K562 (cell line): Measurements from ENCODE around the gene USP5. TPM values are rescaled to one million over a fixed set of nuclear protein-coding genes. Genes with fewer than 3 reads are reported as not detected.
A peak's percentile ranks its signal among the peaks of the same experiment; 100 is the strongest.

Experiments used
- ATAC-seq: fragments of 200-7000 bp; cut with Tn5 transposase; 3 replicates; pipeline ENCODE4 v1.9.1; 2020; ENCODE audit warnings: moderate library complexity
- BruUV-seq: library from RNA; stranded (reverse); fragments of 400-500 nt; replicated peaks from 2 replicates; lab custom pipeline; 2021; lab: Mats Ljungman, UMichigan
- CTCF ChIA-PET: fragments of 300-600 bp; formaldehyde crosslinking; extraction: SDS; loops from one replicate; lab custom pipeline; 2021; ENCODE audit warnings: low intra/inter-chr PET ratio; lab: Yijun Ruan, JAX
- POLR2A ChIA-PET: fragments of 300-600, 350-650 bp; sonication (Branson Sonifier 250); formaldehyde crosslinking; extraction: SDS; loops from one replicate; lab custom pipeline; 2021; ENCODE audit warnings: antibody characterized with exemption, inconsistent platforms; lab: Yijun Ruan, JAX
- DNase-seq, 4 experiments: peaks; one replicate each; pipeline versions ENCODE4 v3.0.0 to v3.0.0-alpha.2; 2011 to 2018; ENCODE audit warnings: low spot score in 3 of 4, mixed read lengths in 3 of 4; ENCODE audit errors: extremely low read depth in 1 of 4
- FAIRE-seq: peaks from 2 replicates; lab custom pipeline; 2011; peaks lifted over from hg19 to GRCh38; lab: Jason Lieb, UNC
- H2AFZ ChIP-seq: 2 replicates; pipeline ENCODE4 v1.6.0; 2011; ENCODE audit warnings: low read depth, low read length, control low read depth, inconsistent platforms
- H3K27ac ChIP-seq: fragments of 200-600 bp; 3 replicates; pipeline ENCODE4 v1.8.0; 2011; ENCODE audit warnings: low read depth, mild to moderate bottlenecking, control low read depth, inconsistent platforms, low read length, moderate library complexity, mixed read lengths; ENCODE audit errors: extremely low read depth
- H3K27me3 ChIP-seq, 2 experiments: fragments of 300-600 bp in 1 of 2; 2 replicates in 1 of 2; 3 replicates in 1 of 2; pipeline versions ENCODE4 v1.6.0 to v1.8.0; 2011; ENCODE audit warnings: inconsistent platforms in 2 of 2, low read length in 2 of 2, mild to moderate bottlenecking in 1 of 2, mixed read lengths in 1 of 2, moderate library complexity in 1 of 2; ENCODE audit not compliant: control insufficient read depth in 2 of 2, insufficient read depth in 2 of 2
- H3K36me3 ChIP-seq: fragments of 300-600 bp; 3 replicates; pipeline ENCODE4 v1.8.0; 2011; ENCODE audit warnings: mild to moderate bottlenecking, low read length, inconsistent platforms; ENCODE audit not compliant: control insufficient read depth, insufficient read depth
- H3K4me1 ChIP-seq, 2 experiments: fragments of 200-600 bp in 1 of 2; replicated peaks in 1 of 2; 2 replicates in 1 of 2; 3 replicates in 1 of 2; pipeline versions ENCODE4 v1.5.1 to v1.8.0; 2011; ENCODE audit warnings: inconsistent platforms in 2 of 2, low read length in 2 of 2, mild to moderate bottlenecking in 1 of 2, mixed read lengths in 1 of 2, moderate library complexity in 1 of 2; ENCODE audit not compliant: control insufficient read depth in 2 of 2, insufficient read depth in 2 of 2
- H3K4me2 ChIP-seq: 2 replicates; pipeline ENCODE4 v1.6.1; 2011; ENCODE audit warnings: low read length, control low read depth, inconsistent platforms, mixed read lengths; ENCODE audit not compliant: insufficient read depth
- H3K4me3 ChIP-seq: fragments of 200-600 bp; sonication (generic), shearing (Covaris generic); 2 replicates; pipeline ENCODE4 v1.5.1; 2016; ENCODE audit warnings: control low read depth, inconsistent platforms
- H3K79me2 ChIP-seq: fragments of 200-600 bp; 3 replicates; pipeline ENCODE4 v1.8.0; 2011; ENCODE audit warnings: low read length, inconsistent platforms; ENCODE audit not compliant: control insufficient read depth, insufficient read depth
- H3K9ac ChIP-seq, 2 experiments: 2 replicates each; pipeline versions ENCODE4 v1.6.0 to v1.6.1; 2011; ENCODE audit warnings: low read depth in 2 of 2, low read length in 2 of 2, control low read depth in 1 of 2, inconsistent platforms in 1 of 2, mild to moderate bottlenecking in 1 of 2, mixed read lengths in 1 of 2; ENCODE audit not compliant: insufficient read depth in 1 of 2
- H3K9me1 ChIP-seq: one replicate; pipeline ENCODE4 v1.6.0; 2011; ENCODE audit warnings: inconsistent platforms, mild to moderate bottlenecking, low read length, moderate library complexity; ENCODE audit not compliant: control insufficient read depth, insufficient read depth
- H3K9me3 ChIP-seq: replicated peaks from 2 replicates; pipeline ENCODE4 v1.5.1; 2011; ENCODE audit warnings: low read depth, low read length, inconsistent platforms; ENCODE audit not compliant: control insufficient read depth, insufficient read depth
- H4K20me1 ChIP-seq: replicated peaks from 2 replicates; pipeline ENCODE4 v1.6.1; 2011; ENCODE audit warnings: low read length, inconsistent platforms, mixed read lengths; ENCODE audit not compliant: control insufficient read depth, insufficient read depth
- HNRNPL ChIP-seq: fragments of 200-400 bp; formaldehyde crosslinking; IDR thresholded peaks from 2 replicates; pipeline ENCODE4 v1.6.1; 2017; ENCODE audit warnings: low read depth, mild to moderate bottlenecking, low read length
- KDM2B ChIP-seq: fragments of 250-450 bp; sonication (Bioruptor Pico); IDR thresholded peaks from 2 replicates; pipeline ENCODE4 v1.8.0; 2021; ENCODE audit warnings: mild to moderate bottlenecking, moderate library complexity
- NCOA2 ChIP-seq, 2 experiments: fragments of 450-650 bp; IDR thresholded peaks; 2 replicates each; pipeline ENCODE4 v1.6.1; 2018; ENCODE audit warnings: mild to moderate bottlenecking in 2 of 2, moderate library complexity in 1 of 2; ENCODE audit not compliant: partially characterized antibody in 2 of 2
- RNF2 ChIP-seq: sonication (generic); IDR thresholded peaks from 2 replicates; pipeline ENCODE4 v1.6.1; 2016
- SPI1 ChIP-seq: IDR thresholded peaks from 2 replicates; pipeline ENCODE4 v1.6.1; 2011; ENCODE audit warnings: low read depth, low read length, control low read depth, borderline replicate concordance
- ZNF3 ChIP-seq: fragments of 250-450 bp; sonication (Bioruptor Pico); IDR thresholded peaks from 2 replicates; pipeline ENCODE4 v1.5.0; 2021; ENCODE audit warnings: mild to moderate bottlenecking, moderate library complexity
- WGBS: fragments of 100-300 bp; shearing (Covaris generic); methylation state at CpG from one replicate; pipeline ENCODE4 v1.1.6; 2016; ENCODE audit warnings: low coverage, mixed read lengths; ENCODE audit not compliant: insufficient coverage; ENCODE audit errors: missing lambda C conversion rate; 5-methylcytosine and 5-hydroxymethylcytosine counted together
- in situ Hi-C: fragments of 300-500 bp; cut with MboI; formaldehyde crosslinking; loops from 4 replicates; pipeline ENCODE4 v1.15.0; 2018; ENCODE audit warnings: inconsistent platforms, mixed read lengths
- intact Hi-C: fragments of 100-400 bp; cut with micrococcal nuclease; formaldehyde crosslinking; loops from 2 replicates; pipeline ENCODE4 v1.14.2; 2022
- polyA plus RNA-seq, 8 experiments: library from polyadenylated mRNA; depleted of rRNA in 4 of 8; stranded (reverse) in 5 of 8; unstranded in 3 of 8; fragments of >200 nt; fragmentation: Nextera tagmentation in 2 of 8; fragmentation: Illumina TruSeq in 1 of 8; extraction: Ambion mirVana in 2 of 8; extraction: Trizol in 1 of 8; gene quantifications; 2 replicates each; pipeline versions ENCODE4 v1.2.1 to v1.2.3, GENCODE V29; 2011 to 2014; ENCODE audit warnings: inconsistent platforms in 1 of 8, missing spikeins in 1 of 8
- total RNA-seq, 7 experiments: library from RNA; depleted of rRNA in 6 of 7; stranded (reverse); fragments of >200 nt in 6 of 7; fragmentation: Illumina TruSeq in 2 of 7; extraction: Trizol in 2 of 7; gene quantifications; 2 replicates each; pipeline versions ENCODE4 v1.2.1 to v1.2.3, GENCODE V29; 2011 to 2021; ENCODE audit warnings: low replicate concordance in 1 of 7

Gene USP5
- total and polyA plus RNA-seq, 9 of the 15 experiments (the other 6 are each of a cell fraction or from before 2014, with no cell fraction given): 1.4 to 107 (median 48.6) TPM

GRCh38 chr12:6810758-6811157 lies 41.2 kb upstream of the USP5 start (continued):
- no peak for TF ChIP-seq ZNF3 (CRISPR knock-in tag)
- no peak for TF ChIP-seq KDM2B (CRISPR knock-in tag)
- TF ChIP-seq RNF2: no peak
- TF ChIP-seq NCOA2 (IDR thresholded peaks at IDR 0.05; ENCODE audit: partially characterized antibody in 2 of 2): no peak

DNA sequence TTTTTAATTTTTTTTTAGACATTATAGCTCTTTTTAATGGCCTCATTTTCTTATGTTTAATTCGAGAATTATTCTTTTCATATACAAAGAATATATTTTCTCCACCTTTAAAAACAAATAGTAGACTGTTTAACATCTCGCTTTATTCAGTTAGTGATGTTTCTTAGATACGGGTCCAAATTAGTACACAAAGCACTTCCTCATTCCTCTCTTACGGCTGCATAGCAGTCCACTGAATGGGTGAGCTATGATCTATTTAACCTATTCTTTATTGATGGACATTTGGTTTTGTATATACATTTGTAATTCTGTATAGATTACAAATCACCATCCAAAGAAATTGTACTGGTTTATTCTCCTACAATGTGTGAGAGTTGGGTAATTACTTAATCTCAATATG lies 38.6 kb upstream of the USP5 start:
- intact Hi-C loops (no loop called here), in situ Hi-C loops (no loop called here)
- ATAC-seq (no peak), FAIRE-seq (no peak), DNase-seq (no peak)
- H4K20me1 ChIP-seq: no peaks in the 10 kb centered on the region
- no peak overlapping the region for H3K9ac ChIP-seq
- H3K27me3 ChIP-seq: no peaks in the 10 kb centered on the region
- POLR2A ChIA-PET: interaction anchor here (0.8 to 1.3 kb wide), 3 partner anchors 9 to 17 kb away, joined by 3 read pairs; no protein-coding TSS in a partner anchor
- no peak overlapping the region for H3K4me2 ChIP-seq
- H3K36me3 ChIP-seq: no peaks in the 10 kb centered on the region
- TF ChIP-seq HNRNPL (no peak), SPI1 (peak; percentile 93)
- no peaks in the 10 kb centered on the region for H3K9me1 ChIP-seq
- H3K79me2 ChIP-seq: no peaks in the 10 kb centered on the region
- H3K4me1 ChIP-seq: peaks cover 2 to 7% of the 10 kb centered on the region in 2 experiments; a peak in 3 of 5 replicates
- CTCF ChIA-PET: no interaction called here
- no TSS peak for BruUV-seq
- no peaks in the 10 kb centered on the region for H3K9me3 ChIP-seq
- H2AFZ ChIP-seq: no peak overlapping the region
- H3K4me3 ChIP-seq: no peak overlapping the region
- 10% methylated on average over 4 of the region's 4 CpGs for WGBS
- H3K27ac ChIP-seq: no peak overlapping the region
